Stimulated activated naive B cell treated with anti-CD40 and anti-IgM and Interleukin-4, amounts not matched to agents 10 μg/mL and 1 μg/mL and 100 μg/mL, for 72 hours (primary cell): Measurements from ENCODE around the gene APOLD1.
A peak's percentile ranks its signal among the peaks of the same experiment; 100 is the strongest.
"Not testable (repeated sequence)": the region's sequence is repeated elsewhere in the genome, so short reads cannot be mapped to it uniquely, and the experiment has no call there.

Experiments used
- ATAC-seq, 2 donors: fragments of 150-1000 bp; cut with Tn5 transposase; replicated peaks; 2 replicates each; pipeline ENCODE4 v1.10.0; 2021; ENCODE audit warnings: moderate library complexity in 1 of 2
- DNase-seq: peaks from one replicate; pipeline ENCODE4 v3.0.0; 2021
- H3K27ac Mint-ChIP-seq: one replicate; pipeline ENCODE4 v1.8.0; 2022; ENCODE audit warnings: mild to moderate bottlenecking, mixed read lengths
- H3K27me3 Mint-ChIP-seq, 2 donors: one replicate each; pipeline ENCODE4 v1.8.0; 2022; ENCODE audit warnings: mixed read lengths in 2 of 2
- H3K36me3 Mint-ChIP-seq, 2 donors: one replicate each; pipeline ENCODE4 v1.8.0; 2022; ENCODE audit warnings: mixed read lengths in 2 of 2, mild to moderate bottlenecking in 1 of 2
- H3K4me1 Mint-ChIP-seq, 2 donors: one replicate each; pipeline ENCODE4 v1.8.0; 2022; ENCODE audit warnings: mixed read lengths in 2 of 2, mild to moderate bottlenecking in 1 of 2
- H3K4me3 Mint-ChIP-seq, 2 donors: one replicate each; pipeline ENCODE4 v1.8.0; 2022; ENCODE audit warnings: mild to moderate bottlenecking in 2 of 2, mixed read lengths in 2 of 2, moderate library complexity in 1 of 2
- H3K9me3 Mint-ChIP-seq, 2 donors: one replicate each; pipeline ENCODE4 v1.8.0; 2022; ENCODE audit warnings: mixed read lengths in 2 of 2, mild to moderate bottlenecking in 1 of 2

Gene APOLD1, protein sequence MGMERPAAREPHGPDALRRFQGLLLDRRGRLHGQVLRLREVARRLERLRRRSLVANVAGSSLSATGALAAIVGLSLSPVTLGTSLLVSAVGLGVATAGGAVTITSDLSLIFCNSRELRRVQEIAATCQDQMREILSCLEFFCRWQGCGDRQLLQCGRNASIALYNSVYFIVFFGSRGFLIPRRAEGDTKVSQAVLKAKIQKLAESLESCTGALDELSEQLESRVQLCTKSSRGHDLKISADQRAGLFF

DNA sequence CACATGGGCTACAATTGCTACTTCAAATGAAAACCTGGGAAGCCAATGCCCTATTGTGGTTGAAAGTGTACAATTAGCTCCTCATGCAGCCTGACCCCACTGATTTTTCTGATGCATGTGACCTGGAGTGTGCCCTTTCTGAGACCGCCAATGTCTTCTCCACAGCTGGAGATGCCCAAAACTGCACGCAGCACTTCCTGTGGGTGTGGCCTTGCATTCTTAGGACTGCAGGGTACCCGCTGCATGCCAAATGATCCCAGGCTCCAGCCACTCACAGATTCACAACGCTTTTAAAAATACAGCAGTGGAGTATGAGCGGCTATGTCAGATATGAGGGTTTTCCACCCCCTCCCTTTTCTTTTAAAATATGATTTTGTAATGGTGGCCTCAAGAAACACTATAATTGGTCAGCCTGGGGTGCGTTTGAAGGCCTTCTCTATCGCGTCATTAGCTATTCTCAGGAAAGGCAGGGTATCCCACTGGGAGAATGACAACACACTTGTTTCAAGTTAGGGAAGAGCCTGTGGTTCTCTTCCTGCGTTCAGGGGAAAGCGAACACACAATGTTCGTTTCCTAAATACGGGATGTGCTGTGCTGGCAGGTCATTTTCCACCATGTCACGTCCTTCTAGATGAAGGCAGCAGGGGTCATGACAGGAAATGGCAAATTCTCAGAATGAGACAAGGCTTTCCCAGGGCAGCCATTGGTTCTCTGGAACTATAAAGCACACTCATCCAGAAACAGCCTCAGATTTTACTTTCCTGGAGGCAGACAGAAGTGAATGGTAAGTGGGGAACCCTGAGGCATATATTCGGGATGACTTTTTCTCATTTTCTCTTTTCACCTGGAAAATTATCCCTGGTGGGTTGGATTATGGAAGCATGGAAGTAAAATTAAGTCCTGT is at the start of gene APOLD1:
APOLD1 (plus strand) TSS at position 749 of the 904 bp plus-strand sequence; CDS start at position 782, 33 bp downstream.
- ATAC-seq (no peak), DNase-seq (no peak)
- H3K27ac Mint-ChIP-seq, result peak within 1 kb of the TSS; percentile 84
- no peaks in the 10 kb centered on the region for H3K27me3 Mint-ChIP-seq
- H3K36me3 Mint-ChIP-seq, result no peaks in the 10 kb centered on the region
- peak within 1 kb of the TSS; percentile 88 to 90 for H3K4me3 Mint-ChIP-seq
- H3K4me1 Mint-ChIP-seq, result peaks cover 11 to 31% of the 10 kb centered on the region in 2 donors
- H3K9me3 Mint-ChIP-seq, result no peaks in the 10 kb centered on the region

DNA sequence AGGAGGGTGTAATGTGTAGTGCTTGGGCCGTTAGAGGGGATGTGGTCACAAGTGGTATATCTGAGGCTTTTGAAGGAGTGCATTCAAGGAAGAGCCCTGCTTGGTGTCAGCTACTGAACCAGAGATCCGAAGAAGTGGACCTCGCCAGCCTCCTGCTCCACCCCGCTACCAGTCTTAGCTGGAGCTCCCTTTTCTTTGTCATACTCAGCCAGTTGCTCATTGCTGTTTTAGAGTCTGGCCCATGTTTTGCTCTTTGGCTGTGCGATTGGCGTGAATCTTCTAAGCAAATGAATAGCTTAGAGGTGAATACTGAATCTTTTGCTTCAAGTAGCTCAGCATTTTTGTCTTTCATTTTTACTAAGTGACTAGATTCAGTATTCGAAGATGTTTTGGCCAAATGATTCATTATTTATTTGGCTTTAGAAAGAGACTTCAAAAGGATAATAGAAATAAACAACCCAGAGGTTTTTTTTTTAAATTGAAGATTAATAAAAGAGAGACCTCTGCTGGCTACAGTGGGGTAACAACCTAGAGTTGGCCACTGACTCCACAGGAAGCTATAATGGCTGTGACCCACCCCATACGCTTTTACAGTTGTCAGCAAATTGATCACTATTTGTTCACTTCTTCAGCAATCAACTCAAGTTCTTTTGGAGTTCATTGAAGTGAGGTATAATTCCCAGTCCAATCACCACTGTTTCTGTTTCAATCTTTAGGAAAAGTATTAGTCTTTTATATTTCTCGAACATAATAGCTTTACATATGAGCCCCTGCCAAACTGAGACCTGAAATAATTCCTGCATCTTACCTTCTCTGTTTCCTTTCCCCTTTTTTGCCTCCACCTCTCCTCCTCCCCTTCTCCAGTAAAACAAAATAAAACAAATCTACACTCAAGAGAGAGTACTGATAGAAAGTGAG is 48.4 kb upstream of the APOLD1 start:
- Mint-ChIP-seq H3K9me3 (no peaks in the 10 kb centered on the region), H3K4me3 (peak overlapping the region; percentile 36 to 70), H3K27ac (no peak overlapping the region), H3K36me3 (no peaks in the 10 kb centered on the region), H3K4me1 (peaks cover 13 to 21% of the 10 kb centered on the region in 2 donors), H3K27me3 (no peaks in the 10 kb centered on the region)
- ATAC-seq, result peak; percentile 90 to 92
- DNase-seq, result no peak

DNA sequence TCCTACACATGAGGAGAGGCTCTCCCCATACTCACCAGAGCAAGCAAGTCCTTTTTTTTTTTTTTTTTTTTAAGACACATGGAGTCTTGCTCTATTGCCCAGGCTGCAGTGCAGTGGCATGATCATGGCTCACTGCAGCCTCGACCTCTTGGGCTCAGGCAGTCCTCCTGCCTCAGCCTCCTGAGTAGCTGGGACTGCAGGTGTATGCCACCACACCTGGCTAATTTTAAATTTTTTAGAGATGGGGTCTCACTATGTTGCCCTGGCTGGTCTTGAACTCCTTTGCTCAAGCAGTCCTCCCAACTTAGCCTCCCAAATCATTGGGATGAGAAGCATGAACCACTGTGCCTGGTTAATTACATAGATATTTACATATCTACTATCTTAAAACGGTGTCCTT is 47.3 kb upstream of the APOLD1 start:
- peaks cover 13 to 21% of the 10 kb centered on the region in 2 donors for H3K4me1 Mint-ChIP-seq
- H3K36me3 Mint-ChIP-seq, DNase-seq, H3K27me3 Mint-ChIP-seq, H3K4me3 Mint-ChIP-seq, H3K9me3 Mint-ChIP-seq, H3K27ac Mint-ChIP-seq, ATAC-seq: not testable (repeated sequence)

DNA sequence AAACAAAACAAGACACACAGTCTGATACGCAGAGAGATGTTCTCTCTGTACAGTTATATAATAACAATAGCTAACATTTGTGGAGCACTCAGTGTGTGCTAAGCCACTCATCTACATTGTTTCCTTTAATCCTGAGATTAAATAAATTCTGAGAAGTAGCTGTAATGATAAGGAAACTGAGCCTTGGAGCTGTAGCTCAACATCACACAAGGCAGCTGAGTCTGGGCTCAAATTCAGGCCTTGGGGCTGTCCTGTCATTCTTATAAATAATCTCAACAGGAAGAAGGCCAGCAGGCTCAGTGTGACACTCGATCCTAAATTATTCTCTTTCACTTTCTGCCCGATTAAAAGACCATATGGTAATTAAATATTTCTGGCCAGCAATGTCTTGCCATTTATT is 43.8 kb upstream of the APOLD1 start:
- Mint-ChIP-seq H3K9me3 (no peaks in the 10 kb centered on the region), H3K27ac (no peak overlapping the region), H3K27me3 (no peaks in the 10 kb centered on the region), H3K4me3 (no peak overlapping the region), H3K36me3 (no peaks in the 10 kb centered on the region), H3K4me1 (peaks cover 9 to 16% of the 10 kb centered on the region in 2 donors)
- DNase-seq (no peak), ATAC-seq (no peak)

DNA sequence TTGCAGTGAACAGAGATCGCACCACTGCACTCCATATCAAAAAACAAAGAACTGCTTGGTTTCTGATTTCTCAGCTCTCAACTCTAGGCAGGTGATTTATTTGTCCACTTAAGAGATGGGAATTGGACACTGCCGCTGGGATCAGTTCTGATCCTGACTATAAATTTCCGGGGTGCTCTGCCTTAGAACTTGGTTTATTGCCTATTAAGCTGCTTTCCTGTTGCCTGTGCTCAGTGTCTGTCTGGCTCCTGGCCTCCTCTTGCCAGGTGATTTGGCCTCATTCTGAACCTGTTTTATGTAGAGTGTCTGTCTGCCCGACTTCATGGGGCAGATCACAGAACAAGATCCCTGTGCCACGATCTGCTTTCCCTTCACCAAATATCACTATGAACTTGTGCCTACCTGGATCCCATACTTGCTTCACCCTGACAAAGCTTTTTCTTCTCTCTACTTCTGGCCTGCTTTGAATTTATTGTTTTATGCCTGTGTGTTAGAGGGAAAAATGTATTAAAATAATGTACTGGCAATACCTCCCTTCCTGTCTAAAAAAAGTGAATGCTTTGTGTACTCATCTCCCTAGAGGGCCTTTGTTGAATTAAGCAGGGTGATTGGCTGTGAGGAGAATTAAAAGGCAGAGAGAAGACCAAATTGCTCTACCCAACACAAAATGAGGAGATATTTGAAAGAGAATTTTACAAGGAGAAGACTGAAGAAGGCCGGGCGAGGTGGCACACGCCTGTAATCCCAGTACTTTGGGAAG is 40.7 kb upstream of the APOLD1 start:
- H3K4me3 Mint-ChIP-seq, result no peak overlapping the region
- H3K9me3 Mint-ChIP-seq, result no peaks in the 10 kb centered on the region
- peaks cover 0 to 1% of the 10 kb centered on the region in 2 donors for H3K36me3 Mint-ChIP-seq
- no peak overlapping the region for H3K27ac Mint-ChIP-seq
- no peaks in the 10 kb centered on the region for H3K27me3 Mint-ChIP-seq
- DNase-seq, result no peak
- no peak for ATAC-seq
- H3K4me1 Mint-ChIP-seq, result peaks cover 6 to 13% of the 10 kb centered on the region in 2 donors

DNA sequence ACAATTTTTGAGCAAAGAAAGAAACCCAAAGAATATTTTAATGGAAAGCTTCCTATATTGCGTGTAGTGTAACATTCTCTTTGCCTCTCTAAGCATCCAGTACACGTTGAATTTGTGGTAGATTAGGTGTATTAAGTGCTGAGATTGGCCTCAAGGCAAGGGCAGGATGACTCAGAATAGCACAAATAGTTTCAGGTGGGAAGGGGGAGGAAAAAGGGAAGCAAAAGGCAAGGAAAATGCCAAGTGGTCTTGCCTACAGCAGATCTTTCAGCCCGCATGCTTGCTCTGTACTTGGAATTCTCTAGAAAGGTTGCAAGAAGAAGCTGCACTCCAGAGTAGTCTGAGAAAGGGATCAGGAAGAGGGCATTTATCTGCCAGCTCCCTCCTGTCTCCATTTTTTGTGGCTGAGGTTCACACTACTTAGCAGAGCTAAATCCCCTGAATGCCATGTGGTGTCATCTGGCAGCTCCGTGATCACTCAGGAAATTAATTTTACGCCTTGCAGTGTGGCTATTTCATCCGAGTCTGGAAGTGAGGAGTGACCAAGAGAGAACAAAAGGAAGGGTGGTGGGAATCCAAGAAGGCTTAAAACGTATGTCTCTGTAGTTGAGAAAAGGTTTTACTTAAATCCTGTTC is 39.8 kb upstream of the APOLD1 start:
- no peaks in the 10 kb centered on the region for H3K9me3 Mint-ChIP-seq
- H3K27me3 Mint-ChIP-seq, result no peaks in the 10 kb centered on the region
- DNase-seq (no peak), ATAC-seq (no peak)
- H3K27ac Mint-ChIP-seq, result no peak overlapping the region
- peaks cover 6 to 13% of the 10 kb centered on the region in 2 donors for H3K4me1 Mint-ChIP-seq
- peaks cover 0 to 1% of the 10 kb centered on the region in 2 donors for H3K36me3 Mint-ChIP-seq
- H3K4me3 Mint-ChIP-seq, result no peak overlapping the region

DNA sequence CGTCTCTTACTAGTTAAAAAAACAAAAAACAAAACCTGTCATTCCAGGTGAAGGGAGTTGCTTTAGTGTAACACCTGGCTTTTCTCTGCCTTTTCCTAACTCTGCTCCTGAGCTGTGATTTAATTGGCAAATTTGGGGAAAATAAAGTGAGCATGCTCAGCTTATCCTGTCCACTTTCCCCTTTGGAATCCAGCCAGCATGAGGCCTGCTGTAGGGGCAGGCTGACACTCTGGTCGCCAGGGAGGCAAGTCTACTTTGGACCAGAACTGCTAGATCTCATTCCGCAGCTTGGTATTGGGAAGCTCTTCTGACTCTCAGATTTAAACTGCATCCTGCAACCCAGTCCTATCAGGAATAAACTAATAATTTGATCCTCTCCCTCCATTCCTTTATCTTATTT is 38.2 kb upstream of the APOLD1 start:
- ATAC-seq (no peak), DNase-seq (no peak)
- Mint-ChIP-seq H3K9me3 (no peaks in the 10 kb centered on the region), H3K4me1 (peaks cover 6 to 13% of the 10 kb centered on the region in 2 donors), H3K27me3 (no peaks in the 10 kb centered on the region), H3K36me3 (peaks cover 0 to 1% of the 10 kb centered on the region in 2 donors), H3K27ac (no peak overlapping the region), H3K4me3 (no peak overlapping the region)

DNA sequence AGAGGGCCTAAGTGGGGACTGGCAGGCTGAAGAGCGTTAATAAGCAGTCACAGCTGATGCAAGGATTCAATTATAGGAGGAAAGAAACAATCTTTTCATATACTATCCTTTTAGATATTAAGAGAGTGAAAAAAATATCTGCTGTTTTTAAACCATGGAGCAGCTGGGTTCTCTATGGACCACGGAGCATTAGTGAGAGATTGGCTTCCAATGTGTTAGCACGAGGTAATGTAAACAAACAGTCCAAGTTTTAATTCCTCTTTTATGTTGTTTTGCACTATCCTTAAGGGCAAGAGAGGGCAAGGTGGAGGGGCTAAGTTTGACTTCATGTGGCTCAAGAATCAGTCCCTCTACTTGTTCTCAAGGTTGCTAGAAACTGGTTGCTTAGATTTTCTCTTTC is 37.4 kb upstream of the APOLD1 start:
- Mint-ChIP-seq H3K36me3 (peaks cover 0 to 1% of the 10 kb centered on the region in 2 donors), H3K4me1 (peaks cover 6 to 13% of the 10 kb centered on the region in 2 donors), H3K27me3 (no peaks in the 10 kb centered on the region), H3K27ac (peak overlapping the region; percentile 39), H3K4me3 (no peak overlapping the region), H3K9me3 (no peaks in the 10 kb centered on the region)
- ATAC-seq (no peak), DNase-seq (no peak)

DNA sequence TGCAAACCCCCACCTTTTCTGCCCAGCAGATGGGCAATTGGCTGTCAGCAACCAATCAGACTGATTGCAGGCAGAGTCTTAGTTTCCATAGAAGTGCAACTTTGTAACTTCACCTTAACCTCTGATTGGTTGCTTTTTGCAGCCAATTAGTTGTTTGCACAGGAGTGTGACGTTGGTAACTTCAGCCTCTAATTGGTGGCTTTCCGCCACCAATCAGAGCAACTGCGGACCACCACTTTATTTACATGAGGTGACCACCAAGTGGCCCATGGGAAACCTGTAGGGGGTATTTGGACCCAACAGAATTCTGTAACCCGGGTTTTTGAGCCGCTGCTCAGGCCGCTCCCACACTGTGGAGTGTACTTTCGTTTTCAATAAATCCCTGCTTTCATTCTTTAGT is 36.0 kb upstream of the APOLD1 start:
- H3K4me3 Mint-ChIP-seq, result no peak overlapping the region
- H3K9me3 Mint-ChIP-seq, result no peaks in the 10 kb centered on the region
- H3K27me3 Mint-ChIP-seq, result no peaks in the 10 kb centered on the region
- ATAC-seq (no peak), DNase-seq (no peak)
- no peak overlapping the region for H3K27ac Mint-ChIP-seq
- H3K4me1 Mint-ChIP-seq, result peaks cover 6 to 13% of the 10 kb centered on the region in 2 donors
- peaks cover 0 to 1% of the 10 kb centered on the region in 2 donors for H3K36me3 Mint-ChIP-seq

DNA sequence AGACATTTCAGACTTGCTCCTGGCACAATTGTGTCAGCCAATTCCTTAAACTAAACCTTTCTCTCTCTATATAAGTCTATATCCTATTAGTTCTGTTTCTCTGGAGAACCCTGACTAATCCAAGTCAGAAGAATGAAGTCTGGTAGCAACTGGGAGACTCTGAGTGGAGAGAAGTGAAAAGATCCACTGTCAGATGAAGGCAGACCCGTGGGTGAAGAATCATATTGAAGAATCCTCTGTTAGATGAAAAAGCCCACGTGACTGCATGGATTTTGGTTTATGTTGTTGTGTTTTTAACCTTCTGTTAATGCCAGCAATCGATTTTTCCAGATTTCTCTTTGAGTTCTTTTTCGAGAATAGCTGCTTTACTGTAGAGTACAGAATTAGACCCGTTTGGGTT is 29.5 kb upstream of the APOLD1 start:
- DNase-seq, result no peak
- no peak for ATAC-seq
- H3K9me3 Mint-ChIP-seq, result no peaks in the 10 kb centered on the region
- no peak overlapping the region for H3K27ac Mint-ChIP-seq
- no peak overlapping the region for H3K4me3 Mint-ChIP-seq
- H3K27me3 Mint-ChIP-seq, result no peaks in the 10 kb centered on the region
- H3K4me1 Mint-ChIP-seq, result no peaks in the 10 kb centered on the region
- no peaks in the 10 kb centered on the region for H3K36me3 Mint-ChIP-seq

DNA sequence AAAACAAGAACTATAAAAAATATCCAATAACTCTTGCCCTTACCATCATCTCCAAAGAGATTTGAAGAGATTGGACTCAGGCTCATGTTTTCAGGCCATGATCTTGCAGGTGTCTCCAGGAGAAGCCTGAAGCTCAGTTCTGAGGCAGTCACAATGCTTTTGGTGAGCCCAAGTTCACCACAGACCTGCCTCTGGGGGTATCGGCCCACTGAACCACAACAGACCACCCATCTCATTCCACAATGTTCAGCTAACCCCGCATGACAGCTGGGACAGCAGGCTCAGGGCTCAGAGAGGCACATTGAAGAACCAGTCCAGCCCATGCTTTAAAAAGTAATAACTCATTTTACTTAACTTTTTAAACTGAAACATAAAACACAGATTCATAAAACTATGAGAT is 28.3 kb upstream of the APOLD1 start:
- Mint-ChIP-seq H3K9me3 (no peaks in the 10 kb centered on the region), H3K27ac (no peak overlapping the region), H3K4me3 (no peak overlapping the region), H3K27me3 (no peaks in the 10 kb centered on the region), H3K4me1 (no peaks in the 10 kb centered on the region), H3K36me3 (peaks cover 4% of the 10 kb centered on the region in 2 donors)
- DNase-seq (no peak), ATAC-seq (no peak)

DNA sequence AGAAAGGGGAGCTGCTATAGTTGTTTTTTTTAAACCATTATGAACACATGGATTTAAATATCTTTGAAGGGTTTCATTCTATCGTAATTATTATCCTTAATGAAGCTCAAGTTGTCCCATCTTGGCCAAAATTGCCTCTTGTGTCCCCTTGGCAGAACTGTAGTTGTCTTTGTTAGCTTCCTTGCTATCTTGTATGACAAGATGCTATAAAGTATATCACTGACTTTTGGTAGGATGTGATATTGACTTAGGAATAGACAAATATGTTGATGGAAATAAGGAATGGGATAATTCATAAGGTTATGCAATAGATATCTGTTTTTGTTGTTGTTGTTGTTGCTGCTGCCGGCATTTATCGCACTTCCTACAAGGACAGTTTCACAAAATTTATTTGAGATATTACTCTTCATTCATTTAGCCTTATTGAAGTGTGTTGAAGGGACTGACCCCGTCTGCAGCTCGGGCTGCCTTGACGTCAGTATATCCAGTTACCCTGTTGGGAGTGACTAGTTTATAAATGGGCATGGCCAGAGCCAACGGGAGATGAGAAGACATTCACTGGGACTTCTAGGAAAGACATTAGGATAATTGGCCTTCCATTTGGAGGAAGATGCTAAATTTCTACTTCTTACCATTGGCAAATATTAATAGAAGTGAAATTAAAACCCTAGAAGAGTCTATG is 26.1 kb upstream of the APOLD1 start:
- no peak overlapping the region for H3K4me3 Mint-ChIP-seq
- no peaks in the 10 kb centered on the region for H3K9me3 Mint-ChIP-seq
- no peak for ATAC-seq
- DNase-seq, result no peak
- H3K27ac Mint-ChIP-seq, result no peak overlapping the region
- H3K36me3 Mint-ChIP-seq, result peaks cover 4% of the 10 kb centered on the region in 2 donors
- H3K4me1 Mint-ChIP-seq, result no peaks in the 10 kb centered on the region
- no peaks in the 10 kb centered on the region for H3K27me3 Mint-ChIP-seq

DNA sequence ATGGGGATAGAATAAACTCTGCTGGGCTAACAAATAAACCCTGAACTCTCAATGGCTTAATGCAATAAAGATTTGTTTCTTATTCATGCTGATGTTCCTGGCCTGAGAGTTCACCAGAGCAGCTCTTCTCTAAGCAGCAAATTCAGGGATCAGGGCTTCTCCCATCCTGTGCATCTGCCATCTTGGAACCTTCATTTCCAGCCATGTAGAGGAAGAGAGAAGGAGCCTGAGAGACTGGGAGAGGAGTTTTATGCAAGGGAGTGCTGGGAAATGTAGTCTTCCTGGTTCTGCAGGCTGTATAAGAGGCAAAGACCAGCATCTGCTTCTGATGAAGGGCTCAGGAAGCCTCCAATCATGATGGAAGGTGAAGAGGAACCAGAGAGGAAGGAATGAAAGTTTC is 20.6 kb upstream of the APOLD1 start:
- Mint-ChIP-seq H3K9me3 (peaks cover 0 to 2% of the 10 kb centered on the region in 2 donors), H3K4me1 (no peaks in the 10 kb centered on the region), H3K27me3 (no peaks in the 10 kb centered on the region), H3K4me3 (no peak overlapping the region), H3K27ac (no peak overlapping the region), H3K36me3 (peaks cover 8 to 12% of the 10 kb centered on the region in 2 donors)
- ATAC-seq, result no peak
- DNase-seq, result no peak
